Body of pancreas (tissue), 4 donors: Measurements from ENCODE around the gene GARIN1A. TPM values are rescaled to one million over a fixed set of nuclear protein-coding genes. Genes with fewer than 3 reads are reported as not detected.
A peak's percentile ranks its signal among the peaks of the same experiment; 100 is the strongest.
"Not testable (repeated sequence)": the region's sequence is repeated elsewhere in the genome, so short reads cannot be mapped to it uniquely, and the experiment has no call there.

Source experiments
- ATAC-seq: fragments of 150-250 bp; one replicate; pipeline ENCODE4 v1.9.1; 2016
- DNase-seq, 4 donors: peaks; one replicate each; pipeline ENCODE4 v3.0.0-alpha.2; 2019
- H3K27ac ChIP-seq, 4 donors: fragments of 200-600 bp; sonication (generic); 1 replicate in 3 of 4; 2 replicates in 1 of 4; pipeline versions ENCODE4 v1.5.1 to v1.6.1; 2016 to 2019; ENCODE audit warnings: mild to moderate bottlenecking in 1 of 4, mixed read lengths in 1 of 4, moderate library complexity in 1 of 4
- H3K27me3 ChIP-seq, 2 donors: fragments of 200-600 bp; sonication (generic); one replicate each; pipeline ENCODE4 v1.6.0; 2016; ENCODE audit warnings: mild to moderate bottlenecking in 1 of 2
- H3K36me3 ChIP-seq, 2 donors: fragments of 200-600 bp; sonication (generic); replicated peaks in 1 of 2; 2 replicates each; pipeline ENCODE4 v1.5.1; 2016; ENCODE audit warnings: low read depth in 2 of 2; ENCODE audit not compliant: insufficient read depth in 1 of 2
- H3K4me1 ChIP-seq: fragments of 200-600 bp; sonication (generic); one replicate; pipeline ENCODE4 v1.6.0; 2016
- H3K4me3 ChIP-seq, 2 donors: fragments of 200-600 bp; sonication (generic); 1 replicate in 1 of 2; 2 replicates in 1 of 2; pipeline ENCODE4 v1.5.1; 2016 to 2019
- H3K9me3 ChIP-seq, 3 donors: fragments of 200-600 bp; sonication (generic); 1 replicate in 2 of 3; 2 replicates in 1 of 3; pipeline ENCODE4 v1.5.1; 2016
- CTCF ChIP-seq, 7 experiments: fragments of 450-650 bp in 4 of 7; fragments of 200-600 bp in 3 of 7; sonication (generic) in 3 of 7; IDR thresholded peaks; one replicate each; pipeline ENCODE4 v1.5.1; 2016 to 2019; ENCODE audit warnings: antibody characterized with exemption in 7 of 7
- POLR2A ChIP-seq, 3 donors: fragments of 450-650 bp; IDR thresholded peaks; one replicate each; pipeline ENCODE4 v1.6.1; 2016; ENCODE audit warnings: antibody characterized with exemption in 3 of 3, mild to moderate bottlenecking in 2 of 3
- whole genome bisulfite sequencing, 2 donors: methylation state at CpG; one replicate each; pipeline ENCODE4 v1.1.5; 2017; 5-methylcytosine and 5-hydroxymethylcytosine counted together
- intact Hi-C: fragments of 100-400 bp; cut with DNase I; formaldehyde crosslinking; loops from one replicate; pipeline ENCODE4 v1.15.1; 2023
- total RNA-seq, 2 donors: library from RNA; depleted of rRNA; stranded (reverse); fragments of >200 nt; gene quantifications; one replicate each; pipeline ENCODE4 v1.1.0, GENCODE V29; 2016

Gene GARIN1A
- total RNA-seq, 2 donors from 2014 or later, result 0.33 to 0.52 TPM

- DNase-seq, result peak in 1 of 4 donors; percentile 15
- H3K9me3 ChIP-seq, H3K36me3 ChIP-seq, ATAC-seq, H3K27ac ChIP-seq, H3K4me3 ChIP-seq, intact Hi-C loops, H3K27me3 ChIP-seq, H3K4me1 ChIP-seq: not testable (repeated sequence)
- 60 to 89% methylated on average over 1 to 3 of the region's 5 CpGs for WGBS, 2 donors
These were observed 13.7 kb upstream of the GARIN1A start for GRCh38 chr7:128658428-128658827.

DNA sequence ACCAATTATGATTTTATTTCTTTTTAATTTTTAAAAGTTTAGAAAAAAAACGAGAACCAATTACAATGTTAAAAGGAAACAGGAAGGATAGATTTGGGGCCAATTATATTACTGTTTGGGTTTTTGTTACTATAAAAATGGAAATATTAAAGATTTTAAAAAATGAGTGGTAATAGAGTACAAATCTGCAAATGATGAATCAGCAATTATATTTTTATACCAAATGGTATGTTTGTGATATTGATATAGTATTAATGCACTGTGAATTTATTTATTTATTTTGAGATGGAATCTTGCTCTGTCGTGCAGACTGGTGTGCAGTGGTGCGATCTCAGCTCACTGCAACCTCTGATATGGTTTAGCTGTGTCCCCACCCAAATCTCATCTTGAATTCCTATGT lies 11.5 kb upstream of the GARIN1A start:
- WGBS, 2 donors, result 91 to 97% methylated on average over 3 of the region's 3 CpGs

DNA sequence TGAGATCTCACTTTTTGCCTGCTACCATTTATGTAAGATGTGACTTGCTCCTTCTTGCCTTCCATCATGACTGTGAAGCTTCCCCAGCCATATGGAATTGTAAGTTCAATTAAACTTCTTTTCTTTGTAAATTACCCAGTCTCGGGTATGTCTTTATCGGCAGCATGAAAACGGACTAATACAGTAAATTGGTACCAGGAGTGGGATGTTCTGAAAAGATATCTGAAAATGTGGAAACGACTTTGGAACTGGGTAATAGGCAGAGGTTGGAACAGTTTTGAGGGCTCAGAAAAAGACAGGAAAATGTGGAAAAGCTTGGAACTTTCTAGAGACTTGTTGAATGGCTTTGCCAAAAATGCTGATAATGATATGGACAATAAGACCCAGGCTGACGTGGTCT lies 10.6 kb upstream of the GARIN1A start:
- WGBS, 2 donors, result 95 to 98% methylated on average over 5 of the region's 5 CpGs
- Histone ChIP-seq H3K4me1 (no peaks in the 10 kb centered on the region), H3K27me3 (no peaks in the 10 kb centered on the region), H3K36me3 (peaks cover 0 to 2% of the 10 kb centered on the region in 2 donors), H3K27ac (no peak overlapping the region), H3K9me3 (no peaks in the 10 kb centered on the region), H3K4me3 (no peak overlapping the region)
- TF ChIP-seq POLR2A (IDR thresholded peaks at IDR 0.05), result no peak
- no peak for TF ChIP-seq CTCF (IDR thresholded peaks at IDR 0.05)
- no peak for ATAC-seq
- no peak for DNase-seq
- intact Hi-C loops, result no loop called here

More for the DNA sequence above, 11.5 kb upstream of the GARIN1A start:
- Histone ChIP-seq H3K27ac (no peak overlapping the region), H3K4me1 (no peaks in the 10 kb centered on the region), H3K27me3 (no peaks in the 10 kb centered on the region), H3K36me3 (peaks cover 0 to 2% of the 10 kb centered on the region in 2 donors), H3K9me3 (no peaks in the 10 kb centered on the region), H3K4me3 (no peak overlapping the region)
- intact Hi-C loops, result no loop called here
- DNase-seq (no peak), ATAC-seq (no peak)
- TF ChIP-seq POLR2A (IDR thresholded peaks at IDR 0.05), result no peak
- TF ChIP-seq CTCF (IDR thresholded peaks at IDR 0.05), result no peak

GRCh38 chr7:128662091-128662490 lies 10.0 kb upstream of the GARIN1A start:
- DNase-seq, result no peak
- TF ChIP-seq POLR2A (IDR thresholded peaks at IDR 0.05) (no peak), CTCF (IDR thresholded peaks at IDR 0.05) (no peak)
- no peaks in the 10 kb centered on the region for H3K9me3 ChIP-seq
- ATAC-seq, result no peak
- no peak overlapping the region for H3K4me3 ChIP-seq
- H3K27me3 ChIP-seq, result no peaks in the 10 kb centered on the region
- no peaks in the 10 kb centered on the region for H3K4me1 ChIP-seq
- 97 to 100% methylated on average over 3 of the region's 3 CpGs for WGBS, 2 donors
- intact Hi-C loops, result no loop called here
- peaks cover 0 to 2% of the 10 kb centered on the region in 2 donors for H3K36me3 ChIP-seq
- no peak overlapping the region for H3K27ac ChIP-seq

DNA sequence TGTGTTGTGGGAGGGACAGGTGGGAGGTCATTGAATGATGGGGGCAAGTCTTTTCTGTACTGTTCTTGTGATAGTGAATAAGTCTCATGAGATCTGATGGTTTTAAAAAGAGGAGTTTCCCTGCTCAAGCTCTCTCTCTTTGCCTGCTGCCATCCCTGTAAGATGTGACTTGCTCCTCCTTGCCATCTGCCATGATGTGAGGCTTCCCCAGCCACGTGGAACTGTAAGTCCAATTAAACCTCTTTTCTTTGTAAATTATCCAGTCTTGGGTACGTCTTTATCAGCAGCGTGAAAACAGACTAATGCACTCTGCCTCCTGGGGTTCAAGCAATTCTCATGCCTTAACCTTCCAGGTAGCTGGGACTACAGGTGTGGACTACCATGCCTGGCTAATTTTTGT lies 8.9 kb upstream of the GARIN1A start:
- H3K9me3 ChIP-seq, H3K4me1 ChIP-seq, ATAC-seq, H3K27me3 ChIP-seq, intact Hi-C loops, DNase-seq, H3K4me3 ChIP-seq, H3K27ac ChIP-seq, H3K36me3 ChIP-seq: not testable (repeated sequence)
- 68 to 98% methylated on average over 3 of the region's 3 CpGs for WGBS, 2 donors

- Histone ChIP-seq H3K36me3 (peaks cover 0 to 2% of the 10 kb centered on the region in 2 donors), H3K4me3 (no peak overlapping the region), H3K4me1 (no peaks in the 10 kb centered on the region), H3K9me3 (no peaks in the 10 kb centered on the region), H3K27ac (no peak overlapping the region), H3K27me3 (no peaks in the 10 kb centered on the region)
- no peak for TF ChIP-seq CTCF (IDR thresholded peaks at IDR 0.05)
- no peak for DNase-seq
- intact Hi-C loops, result no loop called here
- ATAC-seq, result no peak
- 33 to 36% methylated on average over 1 of the region's 1 CpG for WGBS, 2 donors
These were observed 7.0 kb upstream of the GARIN1A start for GRCh38 chr7:128665057-128665456.
